GM19043 (cell line): Measurements from ENCODE around the gene DPH1.

ENCODE experiments used
- ATAC-seq: cut with Tn5 transposase; IDR thresholded peaks from one replicate; pipeline ENCODE4 v1.9.1; 2021; ENCODE audit warnings: low read depth; ENCODE audit not compliant: unreplicated experiment

DPH1 gene

GRCh38 chr17:2074919-2075318 is 45.0 kb downstream of the DPH1 start:
- no peak for ATAC-seq

DNA sequence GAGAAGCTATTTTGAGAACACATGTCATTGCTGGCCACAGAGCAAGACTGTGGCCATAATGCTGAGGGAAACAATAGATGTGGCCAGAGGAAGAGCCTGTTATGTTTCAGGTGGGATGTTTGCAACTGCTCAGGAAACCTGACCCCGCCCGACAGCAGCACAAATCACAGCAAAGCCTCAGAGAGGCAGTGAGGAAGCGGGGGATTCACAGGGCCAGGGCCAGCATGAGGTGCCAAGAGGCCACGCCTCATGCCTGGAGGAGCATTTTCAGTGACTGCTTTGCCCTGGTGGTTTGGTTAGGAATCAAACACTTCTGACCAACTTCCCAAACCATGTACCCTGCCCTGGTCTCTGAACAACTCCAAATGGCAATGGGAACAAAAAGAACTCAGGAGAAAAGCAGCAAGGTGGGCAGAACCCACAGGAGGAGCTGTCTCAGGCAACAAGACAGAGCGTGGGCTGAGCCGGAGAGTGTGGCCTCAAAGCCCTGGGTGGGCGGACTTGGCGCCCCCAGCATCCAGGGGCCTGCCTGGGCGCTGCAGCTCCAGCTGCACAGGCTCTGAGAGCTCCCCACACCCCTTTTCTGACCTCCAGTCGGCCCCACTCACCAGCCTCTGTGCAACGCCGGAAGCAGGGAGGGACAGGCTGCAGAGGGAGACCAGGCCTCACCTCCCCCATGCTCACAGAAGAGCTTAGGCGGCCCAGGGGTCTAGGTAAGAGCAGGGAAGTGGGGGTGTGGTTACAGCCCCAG is 45.6 kb downstream of the DPH1 start:
- no peak for ATAC-seq

DNA sequence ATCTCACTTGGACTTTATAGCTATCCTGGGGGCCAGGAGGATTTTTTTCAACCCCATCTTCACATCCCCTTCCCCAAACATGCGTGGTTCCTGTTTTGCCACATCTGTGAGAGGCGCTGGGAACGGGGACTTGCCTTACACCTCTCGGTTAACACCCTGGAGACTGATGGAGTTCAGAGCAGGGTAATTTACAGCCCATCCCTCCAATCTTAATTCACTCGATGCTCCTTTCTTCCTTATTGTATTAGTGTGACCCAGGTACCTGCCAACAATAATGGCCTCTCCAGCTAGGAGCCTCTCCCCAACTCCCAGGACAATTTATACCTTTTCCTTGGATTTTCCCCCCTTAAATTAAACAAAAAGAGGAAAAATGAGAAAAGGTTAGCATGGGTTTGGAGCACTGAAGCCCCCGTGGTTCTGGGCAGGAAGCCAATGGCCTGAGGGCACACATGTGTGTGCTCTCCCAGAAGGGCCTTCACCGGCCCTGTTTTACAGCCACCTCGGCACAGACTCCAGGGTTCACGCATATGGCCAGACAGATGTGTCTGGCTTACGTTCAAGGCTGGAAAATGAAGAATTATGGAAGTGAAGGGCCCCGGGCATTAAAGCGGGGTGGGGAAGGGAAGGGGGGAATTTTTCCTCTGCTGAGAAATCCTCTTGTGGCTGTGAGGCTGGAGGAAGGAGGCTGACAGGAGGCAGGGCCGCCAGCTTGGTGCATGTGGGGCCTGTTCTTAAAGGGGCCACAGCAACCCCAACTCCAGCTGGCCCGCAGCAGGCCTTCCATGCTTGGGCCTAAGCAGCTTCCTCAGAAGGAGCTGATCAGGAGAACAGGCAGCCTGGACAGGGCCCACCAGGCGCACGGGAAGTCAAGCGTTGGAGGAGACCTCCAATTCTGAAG is 46.4 kb downstream of the DPH1 start:
- ATAC-seq, result no peak

DNA sequence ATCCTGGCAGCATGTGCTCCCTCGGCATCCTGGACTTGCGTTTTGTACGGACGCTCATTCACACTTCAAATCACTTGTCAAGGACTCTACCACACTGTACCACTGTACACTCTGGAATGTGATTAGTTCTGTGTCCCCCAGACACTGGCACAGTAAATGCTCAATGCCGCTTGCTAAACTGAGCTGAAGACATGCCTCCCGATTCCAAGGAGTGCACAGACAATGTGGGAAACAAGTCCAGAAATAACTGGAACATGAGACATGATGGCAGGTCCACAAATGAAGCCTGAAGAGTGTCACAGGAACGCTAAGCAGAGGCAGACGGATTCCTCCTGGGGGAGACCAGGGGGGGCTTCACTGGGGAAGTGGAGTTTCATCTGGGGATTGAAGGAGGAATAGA is 47.1 kb downstream of the DPH1 start:
- ATAC-seq, result no peak

- no peak for ATAC-seq
Measured at GRCh38 chr17:2081564-2081963, 51.6 kb downstream of the DPH1 start.

GRCh38 chr17:2082003-2082781 is 52.2 kb downstream of the DPH1 start:
- no peak for ATAC-seq

DNA sequence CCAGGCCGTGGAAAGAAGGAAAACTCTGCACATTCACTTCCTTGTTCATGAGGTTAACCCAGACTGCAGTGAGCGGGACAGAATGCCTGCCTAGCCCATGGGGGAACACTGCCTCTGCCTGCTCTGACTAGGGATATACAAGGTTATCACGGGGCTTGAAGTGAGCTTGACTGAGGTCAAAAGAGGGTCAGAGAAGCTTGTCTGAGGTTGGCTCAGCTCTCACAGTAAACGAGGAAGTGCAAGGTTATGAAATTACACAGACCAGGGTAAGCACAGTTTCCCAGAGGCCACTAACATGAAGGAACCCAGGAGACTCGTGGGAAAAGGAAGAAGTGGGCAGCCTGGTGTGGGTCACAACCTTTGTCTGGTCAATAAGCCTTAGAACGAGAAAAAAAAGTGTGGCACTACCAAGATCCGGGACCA is 53.7 kb downstream of the DPH1 start:
- no peak for ATAC-seq

DNA sequence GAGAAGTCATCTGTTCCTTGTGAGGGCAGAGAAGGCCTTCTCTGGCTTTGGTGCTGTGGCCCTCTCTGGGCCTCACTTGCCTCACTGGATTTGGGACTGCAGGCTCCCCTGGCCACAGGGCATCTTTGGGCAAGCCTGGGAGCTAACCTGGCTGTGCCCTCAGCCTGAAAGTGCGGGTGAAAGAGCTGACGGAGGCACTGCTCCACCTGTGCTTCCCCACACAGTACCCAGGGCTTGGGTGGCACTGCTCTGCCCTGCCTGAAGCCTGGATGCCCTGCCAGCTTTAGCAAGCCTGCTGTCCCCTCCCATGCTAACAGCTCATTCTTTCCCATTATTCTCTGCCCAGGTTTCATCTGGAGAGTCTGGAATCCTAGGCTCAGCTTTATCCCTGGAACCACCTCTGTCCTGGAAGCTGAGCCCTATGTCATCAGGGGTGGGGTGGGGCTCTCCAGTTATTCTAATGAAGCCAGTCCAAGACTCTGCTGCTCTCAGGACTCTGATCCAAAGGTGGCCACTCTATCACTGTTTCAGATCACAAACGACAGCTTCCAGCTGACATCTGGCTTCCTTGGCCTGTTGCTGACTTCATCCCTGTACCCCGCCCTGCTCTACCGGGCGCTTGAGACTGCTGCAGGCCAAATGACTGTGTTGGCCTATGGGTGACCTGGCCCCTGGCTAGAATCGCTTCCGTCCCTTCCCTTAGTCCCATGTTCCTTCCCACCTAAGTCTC is 54.2 kb downstream of the DPH1 start:
- ATAC-seq, result no peak

GRCh38 chr17:2084766-2085647 is 55.1 kb downstream of the DPH1 start:
- ATAC-seq, result no peak

GRCh38 chr17:2085648-2085949 is 55.6 kb downstream of the DPH1 start:
- no peak for ATAC-seq

- ATAC-seq, result no peak
Measured at GRCh38 chr17:2086306-2086705, 56.4 kb downstream of the DPH1 start.

DNA sequence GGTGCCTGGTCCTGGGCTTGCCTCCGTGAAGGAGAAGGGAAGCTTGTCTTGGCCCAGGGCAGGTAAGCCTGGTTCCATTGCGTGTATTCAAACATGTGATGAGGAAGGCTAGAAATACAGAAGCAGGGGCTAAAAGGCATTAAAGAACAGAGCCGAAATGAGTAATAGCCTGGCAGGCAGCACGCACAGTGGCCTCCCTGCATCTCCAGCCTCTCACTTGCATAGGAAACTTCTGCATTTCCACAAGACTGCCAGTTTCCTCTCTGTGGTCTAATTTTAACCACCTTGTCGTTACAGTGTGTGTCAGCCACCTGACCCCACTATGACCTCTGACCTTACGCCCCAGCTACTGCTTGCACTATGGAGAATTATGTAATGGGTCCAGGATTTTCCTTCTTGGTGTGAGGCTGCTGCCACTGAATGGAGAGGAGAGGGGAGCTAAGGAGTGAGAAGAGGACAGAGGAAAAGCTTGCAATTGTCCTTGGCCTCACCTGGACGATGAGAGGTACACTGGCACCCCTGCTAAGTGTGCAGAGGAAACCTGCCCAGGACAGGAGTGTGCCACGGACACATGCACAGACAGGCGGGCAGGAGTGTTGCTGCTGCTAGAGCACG is 57.8 kb downstream of the DPH1 start:
- no peak for ATAC-seq

DNA sequence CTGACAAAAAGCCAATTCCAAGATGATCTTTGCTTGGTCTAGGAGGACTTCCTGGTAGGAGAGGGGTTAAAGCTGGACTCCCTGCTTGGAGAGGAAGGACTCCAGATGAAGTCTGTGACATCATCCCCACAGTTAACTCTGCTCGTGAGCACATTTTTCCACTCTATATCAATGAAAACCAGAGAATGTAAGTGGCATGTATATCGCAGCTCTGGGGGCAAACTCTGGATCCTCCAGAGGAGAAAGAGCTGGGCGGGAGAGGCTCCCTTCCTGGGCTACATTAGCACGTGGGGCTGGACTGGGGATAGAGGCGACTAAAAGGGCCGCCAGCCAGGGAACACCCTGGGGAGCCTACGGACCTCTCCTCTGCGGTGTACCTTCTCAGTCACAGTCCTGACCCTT is 59.1 kb downstream of the DPH1 start:
- peak; percentile 25 for ATAC-seq

DNA sequence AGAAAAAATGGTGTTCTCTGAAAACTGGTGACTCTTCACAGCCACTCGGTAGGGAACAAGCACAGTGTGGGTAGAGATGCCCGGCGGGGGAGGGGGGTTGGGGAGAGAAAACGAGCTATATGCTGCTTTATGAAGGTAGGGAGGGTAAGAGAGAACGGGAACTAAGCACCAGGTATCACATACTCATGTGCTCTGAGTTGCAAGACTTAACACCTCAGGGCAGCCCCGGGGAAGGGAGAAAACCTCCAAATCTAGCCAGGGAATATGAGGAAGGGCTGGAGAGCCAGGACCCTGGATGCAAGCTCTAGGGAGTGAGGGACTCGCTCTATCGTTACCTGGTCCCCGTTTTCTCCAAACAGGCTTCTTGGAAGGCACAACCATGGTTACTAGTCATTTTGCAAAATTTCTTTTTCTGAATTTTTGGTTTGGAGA is 60.3 kb downstream of the DPH1 start:
- no peak for ATAC-seq

GRCh38 chr17:2090804-2091534 is 61.0 kb downstream of the DPH1 start:
- no peak for ATAC-seq

GRCh38 chr17:2092253-2092652 is 62.3 kb downstream of the DPH1 start:
- no peak for ATAC-seq

- ATAC-seq, result no peak
Measured at GRCh38 chr17:2093349-2093748, 63.4 kb downstream of the DPH1 start.
